ENCODE measurements around the gene CPT1A.

CPT1A gene

GRCh38 chr11:68828155-68828931, 13.4 kb downstream of the CPT1A start:
- Histone ChIP-seq H3F3A (ENCODE audit: low read depth) (no peaks in the 10 kb centered on the region), H3K9me2 (replicated peaks; ENCODE audit: low read depth, low read length) (no peaks in the 10 kb centered on the region), H3K36me3 (ENCODE audit: insufficient read depth, low read length) (peaks cover 24% of the 10 kb centered on the region; the same call in 1 of the 2 replicates), H3K4me3 (ENCODE audit: low read length, poor library complexity, severe bottlenecking) (peak overlapping the region; percentile 42), H3K79me2 (ENCODE audit: insufficient read depth, low read length) (peaks cover 100% of the 10 kb centered on the region), H3K9ac (ENCODE audit: low read depth, low read length, poor library complexity, severe bottlenecking) (peak overlapping the region; percentile 70), H4K20me1 (ENCODE audit: insufficient read depth, low read length, poor library complexity, severe bottlenecking) (peaks cover 54% of the 10 kb centered on the region), H3K9me3 (ENCODE audit: insufficient read depth, low read depth, low read length) (no peaks in the 10 kb centered on the region), H3K4me1 (ENCODE audit: insufficient read depth, low read length, poor library complexity, severe bottlenecking) (peaks cover 48% of the 10 kb centered on the region), H3K4me2 (ENCODE audit: low read depth, low read length, poor library complexity, severe bottlenecking) (peak overlapping the region; percentile 57), H2AFZ (ENCODE audit: low read length) (no peak overlapping the region), H3K27me3 (ENCODE audit: insufficient read depth, low read length, poor library complexity, severe bottlenecking) (no peaks in the 10 kb centered on the region)
- TF ChIP-seq CTCF (conservative IDR thresholded peaks at IDR 0.05; ENCODE audit: low read length), result no peak

- Histone ChIP-seq H3K4me2 (ENCODE audit: low read depth, low read length, poor library complexity, severe bottlenecking) (peak overlapping the region; percentile 57), H3K9me2 (replicated peaks; ENCODE audit: low read depth, low read length) (no peaks in the 10 kb centered on the region), H3K36me3 (ENCODE audit: insufficient read depth, low read length) (peaks cover 24% of the 10 kb centered on the region; the same call in 1 of the 2 replicates), H3K79me2 (ENCODE audit: insufficient read depth, low read length) (peaks cover 100% of the 10 kb centered on the region), H3F3A (ENCODE audit: low read depth) (no peaks in the 10 kb centered on the region), H3K27me3 (ENCODE audit: insufficient read depth, low read length, poor library complexity, severe bottlenecking) (no peaks in the 10 kb centered on the region), H3K9me3 (ENCODE audit: insufficient read depth, low read depth, low read length) (no peaks in the 10 kb centered on the region), H3K4me1 (ENCODE audit: insufficient read depth, low read length, poor library complexity, severe bottlenecking) (peaks cover 48% of the 10 kb centered on the region), H3K9ac (ENCODE audit: low read depth, low read length, poor library complexity, severe bottlenecking) (peak overlapping the region; percentile 70), H4K20me1 (ENCODE audit: insufficient read depth, low read length, poor library complexity, severe bottlenecking) (peaks cover 51% of the 10 kb centered on the region), H2AFZ (ENCODE audit: low read length) (no peak overlapping the region), H3K4me3 (ENCODE audit: low read length, poor library complexity, severe bottlenecking) (no peak overlapping the region)
- TF ChIP-seq EZH2phosphoT487 (IDR thresholded peaks at IDR 0.05; ENCODE audit: borderline replicate concordance) (no peak), CTCF (conservative IDR thresholded peaks at IDR 0.05; ENCODE audit: low read length) (peak; percentile 18; the same call in 1 of the 2 replicates)
Observed at GRCh38 chr11:68827733-68828132, 14.0 kb downstream of the CPT1A start.

- Histone ChIP-seq H3K9me3 (ENCODE audit: insufficient read depth, low read depth, low read length) (no peaks in the 10 kb centered on the region), H3K4me3 (ENCODE audit: low read length, poor library complexity, severe bottlenecking) (no peak overlapping the region), H3K27me3 (ENCODE audit: insufficient read depth, low read length, poor library complexity, severe bottlenecking) (no peaks in the 10 kb centered on the region), H3K4me1 (ENCODE audit: insufficient read depth, low read length, poor library complexity, severe bottlenecking) (peaks cover 48% of the 10 kb centered on the region), H3F3A (ENCODE audit: low read depth) (no peaks in the 10 kb centered on the region), H3K4me2 (ENCODE audit: low read depth, low read length, poor library complexity, severe bottlenecking) (no peak overlapping the region), H3K36me3 (ENCODE audit: insufficient read depth, low read length) (peaks cover 30% of the 10 kb centered on the region; the same call in 1 of the 2 replicates), H3K9me2 (replicated peaks; ENCODE audit: low read depth, low read length) (no peaks in the 10 kb centered on the region), H3K79me2 (ENCODE audit: insufficient read depth, low read length) (peaks cover 100% of the 10 kb centered on the region), H4K20me1 (ENCODE audit: insufficient read depth, low read length, poor library complexity, severe bottlenecking) (peaks cover 58% of the 10 kb centered on the region), H2AFZ (ENCODE audit: low read length) (no peak overlapping the region), H3K9ac (ENCODE audit: low read depth, low read length, poor library complexity, severe bottlenecking) (no peak overlapping the region)
- TF ChIP-seq EZH2phosphoT487 (IDR thresholded peaks at IDR 0.05; ENCODE audit: borderline replicate concordance) (no peak), CTCF (conservative IDR thresholded peaks at IDR 0.05; ENCODE audit: low read length) (no peak)
Observed at GRCh38 chr11:68826726-68827125, 15.0 kb downstream of the CPT1A start.
